ENCODE measurements around the gene CES2.

GRCh38 chr16:66899945-66900710, 35.2 kb upstream of the CES2 start:
- TF ChIP-seq SP4 (IDR thresholded peaks at IDR 0.05; ENCODE audit: low read length): no peak
- no peak for TF ChIP-seq CEBPB (IDR thresholded peaks at IDR 0.05; ENCODE audit: low read depth, low read length)
- TF ChIP-seq TAF1 (IDR thresholded peaks at IDR 0.05; ENCODE audit: low read depth, low read length): no peak
- TF ChIP-seq CTCF (IDR thresholded peaks at IDR 0.05; ENCODE audit: control extremely low read depth in 1 of 3, insufficient read depth in 1 of 3, low read depth in 1 of 3, low read length in 3 of 3): no peak
- no peak for TF ChIP-seq TEAD4 (IDR thresholded peaks at IDR 0.05; ENCODE audit: low read depth, low read length)
- TF ChIP-seq JUND (IDR thresholded peaks at IDR 0.05; ENCODE audit: low read length): peak; percentile 54; the same call in 1 of the 2 replicates
- no peak for TF ChIP-seq POLR2A (IDR thresholded peaks at IDR 0.05; ENCODE audit: control extremely low read depth in 1 of 2, low read depth in 2 of 2, low read length in 2 of 2)
- TF ChIP-seq EP300 (IDR thresholded peaks at IDR 0.05; ENCODE audit: borderline replicate concordance in 1 of 2, low read depth in 2 of 2, low read length in 2 of 2): no peak
- no peak for TF ChIP-seq SIX5 (IDR thresholded peaks at IDR 0.05; ENCODE audit: low read depth, low read length)
- TF ChIP-seq YY1 (IDR thresholded peaks at IDR 0.05; ENCODE audit: low read depth, low read length): no peak
- TF ChIP-seq POLR2AphosphoS5 (IDR thresholded peaks at IDR 0.05; ENCODE audit: low read depth, low read length): no peak
- no peak for TF ChIP-seq RAD21 (IDR thresholded peaks at IDR 0.05 in 1 of 2, conservative IDR thresholded peaks at IDR 0.05 in 1 of 2; ENCODE audit: low read depth in 2 of 2, low read length in 2 of 2)
- no peak for TF ChIP-seq GTF2F1 (IDR thresholded peaks at IDR 0.05; ENCODE audit: borderline replicate concordance, low read depth, low read length)
- TF ChIP-seq EZH2 (IDR thresholded peaks at IDR 0.05; ENCODE audit: low read depth, low read length, severe bottlenecking): no peak

All from H1 (cell line).